Lower lobe of right lung (tissue), 2 donors: Measurements from ENCODE around the gene LPIN3. TPM values are rescaled to one million over a fixed set of nuclear protein-coding genes. Genes with fewer than 3 reads are reported as not detected.

Source experiments
- ATAC-seq, 2 donors: fragments of 200-7000 bp; cut with Tn5 transposase; one replicate each; pipeline ENCODE4 v1.9.1; 2020 to 2022; ENCODE audit warnings: mild to moderate bottlenecking in 2 of 2, moderate library complexity in 2 of 2
- DNase-seq: peaks from one replicate; pipeline ENCODE4 v3.0.0-alpha.2; 2020
- H3K27ac ChIP-seq: fragments of 200-600 bp; one replicate; pipeline ENCODE4 v1.8.0; 2022
- H3K27me3 ChIP-seq: fragments of 200-600 bp; one replicate; pipeline ENCODE4 v1.8.0; 2022; ENCODE audit warnings: low read depth
- H3K36me3 ChIP-seq: fragments of 200-600 bp; one replicate; pipeline ENCODE4 v1.8.0; 2022; ENCODE audit warnings: mild to moderate bottlenecking
- H3K4me1 ChIP-seq: fragments of 200-600 bp; one replicate; pipeline ENCODE4 v1.8.0; 2022
- H3K4me3 ChIP-seq: fragments of 200-600 bp; one replicate; pipeline ENCODE4 v1.8.0; 2022; ENCODE audit warnings: mild to moderate bottlenecking
- H3K9me3 ChIP-seq: fragments of 200-600 bp; one replicate; pipeline ENCODE4 v1.8.0; 2022
- CTCF ChIP-seq: fragments of 200-600 bp; IDR thresholded peaks from one replicate; pipeline ENCODE4 v1.8.0; 2022; ENCODE audit warnings: antibody characterized with exemption, mild to moderate bottlenecking
- intact Hi-C: fragments of 100-400 bp; cut with DNase I; formaldehyde crosslinking; loops from one replicate; pipeline ENCODE4 v1.11.0; 2022
- total RNA-seq: library from RNA; stranded (reverse); fragmentation: NEBNext Ultra II Directional; extraction: Animal tissue kit (Norgen Biotek cat#: 25700); gene quantifications from one replicate; pipeline ENCODE4 v1.2.1, GENCODE V29; 2021
- donor health status: DM: no; HTN: yes; CAD: no; lungs with severe emphysema.

LPIN3 gene
- total RNA-seq, 1 donor from 2014 or later = 16.3 TPM

- Histone ChIP-seq H3K9me3 (no peaks in the 10 kb centered on the region), H3K27ac (no peak overlapping the region), H3K27me3 (no peaks in the 10 kb centered on the region), H3K36me3 (peaks cover 13% of the 10 kb centered on the region), H3K4me3 (no peak overlapping the region), H3K4me1 (no peaks in the 10 kb centered on the region)
- DNase-seq (peak; percentile 5), ATAC-seq (peak in 1 of 2 donors; percentile 29)
- no peak for TF ChIP-seq CTCF
- intact Hi-C loops = no loop called here
Observed at GRCh38 chr20:41398408-41398807, 57.8 kb downstream of the LPIN3 start.

- intact Hi-C loops = no loop called here
- H3K27me3 ChIP-seq = no peaks in the 10 kb centered on the region
- no peak overlapping the region for H3K4me3 ChIP-seq
- ATAC-seq = no peak
- no peak overlapping the region for H3K27ac ChIP-seq
- H3K36me3 ChIP-seq = peaks cover 63% of the 10 kb centered on the region
- H3K4me1 ChIP-seq = peaks cover under 1% of the 10 kb centered on the region
- H3K9me3 ChIP-seq = no peaks in the 10 kb centered on the region
- no peak for TF ChIP-seq CTCF
- DNase-seq = no peak
Observed at GRCh38 chr20:41403604-41404003, 63.0 kb downstream of the LPIN3 start.

- H3K36me3 ChIP-seq = peaks cover 80% of the 10 kb centered on the region
- intact Hi-C loops = no loop called here
- no peaks in the 10 kb centered on the region for H3K9me3 ChIP-seq
- no peaks in the 10 kb centered on the region for H3K27me3 ChIP-seq
- no peak for ATAC-seq
- H3K4me1 ChIP-seq = peaks cover 5% of the 10 kb centered on the region
- no peak overlapping the region for H3K27ac ChIP-seq
- no peak for TF ChIP-seq CTCF
- H3K4me3 ChIP-seq = no peak overlapping the region
- no peak for DNase-seq
Observed at GRCh38 chr20:41405436-41405835, 64.8 kb downstream of the LPIN3 start.

DNA sequence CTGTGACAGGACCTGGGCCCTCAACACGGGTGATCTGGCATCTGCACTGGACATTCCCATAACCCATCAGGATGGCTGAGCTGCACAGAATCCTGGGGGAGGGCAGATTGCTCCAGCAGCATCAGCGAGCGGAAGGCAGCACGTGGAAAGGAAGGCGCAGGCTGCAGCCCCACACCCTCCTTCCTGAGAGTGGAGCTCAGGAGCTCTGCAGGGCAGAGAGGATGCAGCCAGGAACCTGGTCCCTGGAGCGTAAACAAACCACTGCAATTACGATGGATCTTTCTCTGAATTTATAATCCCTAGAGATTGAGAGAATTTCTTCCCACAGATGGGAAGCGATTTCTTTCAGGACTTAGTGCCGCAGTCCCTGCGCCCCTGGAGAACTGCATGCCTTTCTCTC lies 65.7 kb downstream of the LPIN3 start:
- H3K9me3 ChIP-seq = no peaks in the 10 kb centered on the region
- TF ChIP-seq CTCF = no peak
- H3K27me3 ChIP-seq = no peaks in the 10 kb centered on the region
- ATAC-seq = no peak
- no peak overlapping the region for H3K4me3 ChIP-seq
- peaks cover 87% of the 10 kb centered on the region for H3K36me3 ChIP-seq
- DNase-seq = no peak
- peaks cover 5% of the 10 kb centered on the region for H3K4me1 ChIP-seq
- intact Hi-C loops = no loop called here
- H3K27ac ChIP-seq = no peak overlapping the region

DNA sequence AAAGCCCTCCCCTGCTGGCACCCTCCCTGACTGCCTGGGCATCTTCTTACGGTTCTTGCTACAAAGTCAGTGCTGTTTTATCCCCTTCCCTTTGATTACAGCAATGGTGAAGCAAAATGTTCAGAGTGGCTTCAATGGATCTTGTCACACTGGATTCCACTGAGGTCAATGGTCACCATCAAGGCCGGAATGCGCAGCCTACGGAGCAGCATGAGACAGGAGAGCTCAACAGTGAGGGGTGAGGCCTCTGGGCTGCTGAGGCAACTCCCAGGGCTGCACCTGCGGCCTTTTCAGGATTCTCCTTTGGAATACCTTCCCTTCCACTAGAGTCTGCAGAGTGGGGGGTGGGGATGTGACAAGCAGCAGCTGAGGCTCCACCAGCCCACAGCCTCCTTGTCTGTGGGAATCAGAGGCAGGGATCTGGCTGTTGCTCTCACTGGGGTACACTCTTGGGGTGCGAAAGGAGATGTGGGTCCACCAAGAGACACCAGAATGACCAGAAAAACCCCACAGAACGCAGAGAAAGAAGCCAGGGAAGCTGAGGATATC lies 66.3 kb downstream of the LPIN3 start:
- Histone ChIP-seq H3K27ac (no peak overlapping the region), H3K9me3 (no peaks in the 10 kb centered on the region), H3K27me3 (no peaks in the 10 kb centered on the region), H3K36me3 (peaks cover 93% of the 10 kb centered on the region), H3K4me1 (peaks cover 10% of the 10 kb centered on the region), H3K4me3 (no peak overlapping the region)
- intact Hi-C loops = no loop called here
- ATAC-seq (no peak), DNase-seq (no peak)
- TF ChIP-seq CTCF = no peak

- peaks cover 94% of the 10 kb centered on the region for H3K36me3 ChIP-seq
Observed at GRCh38 chr20:41407607-41408006, 67.0 kb downstream of the LPIN3 start.

More at GRCh38 chr20:41407607-41408006, 67.0 kb downstream of the LPIN3 start:
- TF ChIP-seq CTCF = no peak
- no peak for ATAC-seq
- H3K4me3 ChIP-seq = no peak overlapping the region
- H3K27ac ChIP-seq = no peak overlapping the region
- no peaks in the 10 kb centered on the region for H3K9me3 ChIP-seq
- H3K27me3 ChIP-seq = no peaks in the 10 kb centered on the region
- intact Hi-C loops = no loop called here
- DNase-seq = no peak
- peaks cover 11% of the 10 kb centered on the region for H3K4me1 ChIP-seq
